GM19395 (cell line): Measurements from ENCODE around the gene CUL3.

Experiments used
- ATAC-seq: cut with Tn5 transposase; IDR thresholded peaks from one replicate; pipeline ENCODE4 v1.9.1; 2021; ENCODE audit warnings: mild to moderate bottlenecking, moderate library complexity; ENCODE audit not compliant: unreplicated experiment

The CUL3 gene

DNA sequence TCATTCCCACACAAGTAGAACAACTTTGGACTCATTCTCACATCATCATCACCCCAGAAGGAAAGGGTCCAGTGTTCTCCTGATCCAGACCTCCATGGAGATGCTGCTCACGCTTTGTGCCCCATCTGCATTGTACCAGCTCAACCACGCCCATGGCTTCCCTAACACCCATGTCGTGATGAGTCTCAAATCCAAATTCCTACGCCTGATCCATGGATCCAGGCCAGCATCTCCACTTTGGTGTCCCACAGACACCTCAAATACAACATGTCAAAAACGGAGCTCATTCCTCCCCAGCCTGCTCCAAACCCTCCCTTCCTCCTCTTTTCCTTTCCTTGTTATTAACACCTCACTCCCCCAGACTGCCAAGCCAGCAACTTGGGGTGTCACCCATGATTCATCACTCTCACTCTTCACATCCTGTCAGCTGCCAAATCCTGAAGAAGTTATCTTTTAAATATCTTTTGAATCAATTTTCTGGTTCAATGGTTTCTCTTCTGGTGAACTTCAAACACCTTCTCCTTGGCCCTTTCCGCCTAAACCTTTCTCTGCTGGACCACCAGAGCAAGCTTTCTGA is 153.1 kb downstream of the CUL3 start:
- ATAC-seq: no peak

GRCh38 chr2:224429441-224429810 is 155.7 kb downstream of the CUL3 start:
- no peak for ATAC-seq

- no peak for ATAC-seq
Measured at GRCh38 chr2:224428787-224429440, 156.2 kb downstream of the CUL3 start.

- no peak for ATAC-seq
Measured at GRCh38 chr2:224427471-224427870, 157.7 kb downstream of the CUL3 start.

DNA sequence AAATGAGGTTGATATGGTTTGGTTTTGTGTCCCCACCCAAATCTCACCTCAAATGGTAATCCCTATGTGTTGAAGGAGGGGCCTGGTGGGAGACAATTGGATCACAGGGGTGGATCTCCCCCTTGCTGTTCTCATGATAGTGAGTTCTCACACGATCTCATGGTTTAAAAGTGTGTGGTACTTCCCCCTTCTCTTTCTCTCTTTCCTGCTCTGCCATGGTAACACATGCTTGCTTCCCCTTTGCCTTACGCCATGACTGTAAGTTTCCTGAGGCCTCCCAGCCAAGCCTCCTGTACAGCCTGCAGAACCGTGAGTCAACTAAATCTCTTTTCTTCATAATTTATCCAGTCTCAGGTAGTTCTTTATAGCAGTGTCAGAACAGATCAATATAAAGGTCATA is 158.5 kb downstream of the CUL3 start:
- no peak for ATAC-seq

- no peak for ATAC-seq
Measured at GRCh38 chr2:224421065-224421464, 164.1 kb downstream of the CUL3 start.
